NCI-H748 treated with DMSO at 0.1 percent for 48 hours (cell line): ENCODE results near the gene CCDC152.

ENCODE experiments used
- DNase-seq: peaks from one replicate; lab custom pipeline; 2025; lab: John Stamatoyannopoulos, UW

The CCDC152 gene

GRCh38 chr5:42781584-42781983 lies 25.0 kb downstream of the CCDC152 start:
- DNase-seq = no peak

DNA sequence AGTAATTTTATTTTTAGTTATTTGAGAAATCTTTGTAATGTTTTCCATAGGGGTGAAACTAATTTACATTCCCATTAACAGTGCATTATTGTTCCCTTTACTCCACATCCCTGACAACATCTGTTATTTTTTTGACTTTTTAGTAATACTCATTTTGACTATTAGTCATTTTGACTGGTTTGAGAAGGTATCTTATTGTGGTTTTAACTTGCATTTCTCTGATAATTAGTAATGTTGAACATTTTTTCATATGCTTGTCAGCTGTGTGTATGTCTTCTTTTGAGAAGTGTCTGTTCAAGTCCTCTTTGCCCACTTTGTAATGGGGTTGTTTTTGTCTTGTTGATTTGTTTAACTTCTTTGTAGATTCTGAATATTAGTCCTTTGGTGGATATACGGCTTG lies 27.5 kb downstream of the CCDC152 start:
- DNase-seq = no peak

GRCh38 chr5:42785756-42786155 lies 29.1 kb downstream of the CCDC152 start:
- no peak for DNase-seq

GRCh38 chr5:42787073-42787472 lies 30.5 kb downstream of the CCDC152 start:
- no peak for DNase-seq

- no peak for DNase-seq
Observed at GRCh38 chr5:42787845-42788244, 31.2 kb downstream of the CCDC152 start.

DNA sequence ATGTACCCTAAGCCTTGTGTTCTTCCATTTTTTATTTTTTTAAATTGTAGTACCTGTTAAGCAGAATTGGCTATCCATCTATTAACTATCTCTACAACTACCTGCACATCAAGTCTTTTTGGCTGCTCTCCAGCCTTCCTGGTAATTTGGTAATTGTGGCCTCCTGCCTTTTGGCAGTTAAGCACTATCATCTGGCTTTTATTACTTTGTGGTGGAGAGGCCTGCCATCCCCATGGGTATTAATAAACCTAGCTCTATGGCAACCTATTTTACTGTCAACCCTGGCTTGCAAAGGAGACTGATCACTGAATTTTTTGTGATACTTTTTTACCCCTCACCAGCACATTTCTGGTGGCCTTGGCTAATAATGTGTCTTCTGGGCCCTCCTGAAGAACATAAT lies 34.5 kb downstream of the CCDC152 start:
- DNase-seq = no peak

GRCh38 chr5:42798284-42799240 lies 41.9 kb downstream of the CCDC152 start:
- no peak for DNase-seq

GRCh38 chr5:42799241-42799608 lies 42.6 kb downstream of the CCDC152 start:
- no peak for DNase-seq

DNA sequence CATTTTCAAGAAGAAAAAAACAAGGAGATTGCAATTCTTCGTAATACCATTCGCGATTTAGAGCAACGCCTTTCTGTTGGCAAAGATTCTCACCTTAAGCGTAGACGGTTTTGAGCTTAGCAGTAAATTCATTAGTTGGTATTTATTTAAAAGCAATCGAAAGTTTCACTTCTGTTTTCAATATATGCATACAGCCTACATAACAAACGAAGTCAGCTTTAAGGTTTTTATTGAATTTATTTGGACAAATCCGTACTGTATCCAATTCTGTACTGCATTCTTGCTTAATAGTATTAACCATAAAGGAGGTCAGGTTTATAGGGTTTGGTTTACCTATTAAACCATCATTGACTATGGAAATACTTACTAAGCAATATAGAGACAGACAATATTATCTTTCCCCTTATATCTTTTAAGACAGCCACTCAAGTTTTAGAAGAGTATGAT lies 43.1 kb downstream of the CCDC152 start:
- DNase-seq = no peak

DNA sequence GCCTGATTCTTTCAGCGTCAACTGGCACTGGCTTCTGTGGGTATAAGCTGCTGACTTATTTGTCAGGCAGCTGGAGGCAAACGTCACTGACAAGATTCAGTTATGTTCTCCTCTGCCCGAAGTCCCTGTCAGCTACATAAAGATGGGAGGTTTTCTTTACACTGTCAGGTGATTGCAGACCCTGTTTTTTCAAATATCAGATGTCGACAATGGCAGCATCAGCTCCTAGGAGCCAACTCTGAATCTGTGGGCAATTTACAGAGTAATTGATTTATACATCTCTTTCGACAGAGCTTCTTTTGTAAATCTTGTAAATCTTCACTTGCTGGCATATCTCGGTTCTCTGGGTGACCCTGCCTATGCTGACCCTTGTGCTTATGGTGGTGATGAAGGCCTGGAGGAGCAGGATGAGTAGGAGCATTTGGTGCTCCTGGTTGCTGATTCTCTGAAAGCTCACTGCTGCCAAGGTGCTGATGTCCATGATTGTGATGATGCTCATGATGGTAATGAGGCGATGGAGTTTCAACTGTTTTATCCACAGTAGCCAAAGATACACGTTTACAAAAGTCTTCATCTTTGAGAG lies 44.2 kb downstream of the CCDC152 start:
- no peak for DNase-seq

DNA sequence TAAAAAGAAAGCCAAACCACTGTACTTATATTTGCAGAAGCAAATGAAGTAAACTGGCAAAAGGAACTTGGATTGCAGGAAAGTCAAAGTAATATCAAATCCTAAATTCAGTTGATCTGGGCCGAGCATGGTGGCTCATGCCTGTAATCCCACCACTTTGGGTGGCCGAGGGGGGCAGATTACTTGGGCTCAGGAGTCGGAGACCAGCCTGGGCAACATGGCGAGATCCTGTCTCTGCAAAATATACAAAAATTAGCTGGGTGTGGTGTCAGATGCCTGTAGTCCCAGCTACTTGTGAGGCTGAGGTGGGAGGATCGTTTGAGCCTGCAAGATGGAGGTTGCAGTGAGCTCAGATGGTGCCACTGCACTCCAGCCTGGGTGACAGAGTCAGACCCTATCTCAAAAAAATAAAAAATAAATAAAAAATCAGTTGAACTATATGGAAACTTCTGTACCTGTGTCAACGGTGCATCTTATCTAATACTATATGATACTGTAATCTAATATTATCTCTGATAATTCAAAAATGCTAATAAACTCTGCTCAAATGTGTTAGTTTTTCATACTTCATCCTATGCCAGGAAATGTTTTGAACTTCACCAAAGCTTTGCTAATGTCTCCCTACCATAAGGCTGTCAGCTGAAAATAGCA lies 45.0 kb downstream of the CCDC152 start:
- DNase-seq = no peak

DNA sequence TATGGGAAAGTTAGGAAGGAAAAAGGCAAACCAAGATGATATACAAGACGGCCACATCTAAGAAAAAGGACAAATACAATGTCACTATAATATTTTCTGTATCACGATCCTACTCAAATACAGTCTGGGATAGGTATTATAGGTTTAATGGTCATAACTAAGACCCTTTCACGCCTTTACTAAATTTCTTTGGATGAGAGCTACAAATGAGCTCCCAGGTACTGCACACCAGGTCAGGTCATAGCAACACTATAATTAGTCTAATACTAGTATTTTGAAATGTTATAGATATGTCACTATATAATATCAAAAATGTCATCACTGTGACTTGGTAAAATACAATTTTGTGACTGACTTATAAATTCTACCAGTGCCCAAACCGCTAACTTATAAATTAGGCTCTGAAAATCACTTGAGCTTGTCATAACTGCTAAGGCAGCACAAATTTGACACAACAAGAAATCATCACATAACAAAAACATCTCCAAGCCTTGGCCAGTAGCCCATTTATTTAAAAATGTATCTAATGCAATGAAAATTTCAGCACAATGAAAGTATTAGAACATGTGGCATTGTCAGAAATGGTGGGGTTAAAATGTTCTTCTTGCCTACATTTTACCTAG lies 48.2 kb downstream of the CCDC152 start:
- DNase-seq = no peak

GRCh38 chr5:42806004-42806700 lies 49.5 kb downstream of the CCDC152 start:
- no peak for DNase-seq

GRCh38 chr5:42806701-42807262 lies 50.2 kb downstream of the CCDC152 start:
- no peak for DNase-seq

DNA sequence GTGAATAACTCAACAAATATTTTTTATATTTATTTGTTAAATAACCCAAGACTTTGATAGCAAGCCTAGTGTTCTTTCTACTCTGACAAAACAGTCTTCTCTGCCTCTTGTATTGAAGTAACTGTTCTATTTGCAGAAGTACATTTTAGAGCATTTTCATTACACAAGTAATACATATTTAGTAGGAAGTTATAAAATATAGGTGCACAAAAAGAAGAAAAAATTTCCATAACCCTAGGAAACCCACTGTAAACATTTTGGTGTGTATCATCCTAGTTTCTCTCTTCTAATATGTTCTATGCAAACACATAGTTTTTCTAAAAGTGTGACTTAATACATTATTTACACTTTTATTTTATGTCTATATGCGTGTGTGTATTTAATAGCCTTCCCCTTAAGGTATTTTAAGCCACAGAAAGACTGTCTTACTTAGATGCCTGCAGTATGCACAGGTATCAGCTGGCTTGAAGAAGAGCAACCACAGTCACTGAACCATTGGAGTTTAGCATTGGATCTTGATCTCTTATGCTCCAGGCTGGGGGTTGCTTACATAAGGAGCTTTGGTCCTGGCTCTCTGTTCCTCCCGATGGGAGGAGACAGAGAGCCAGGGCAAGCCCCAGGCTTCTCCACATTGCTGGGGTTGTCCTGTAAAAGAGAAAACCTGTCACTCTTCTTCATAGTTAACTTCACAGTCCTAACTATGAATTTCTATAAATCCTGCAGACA lies 51.3 kb downstream of the CCDC152 start:
- no peak for DNase-seq

- no peak for DNase-seq
Observed at GRCh38 chr5:42808888-42809611, 52.4 kb downstream of the CCDC152 start.

- DNase-seq = no peak
Observed at GRCh38 chr5:42810834-42811590, 54.4 kb downstream of the CCDC152 start.

- peak; percentile 98 for DNase-seq
Observed at GRCh38 chr5:42811591-42812446, 55.2 kb downstream of the CCDC152 start, which contains the start of gene SELENOP. Gene SELENOP, minus strand, starts transcription at chr5:42811892. Its CDS starts 3,539 bp downstream, at chr5:42808353.
